Endothelial cell of umbilical vein (primary cell): ENCODE data around the gene HOXD3.

Experiments
- CTCF ChIP-seq, 2 donors: IDR thresholded peaks; 1 replicate in 1 of 2; 2 replicates in 1 of 2; pipeline ENCODE4 v1.5.1; 2011; ENCODE audit warnings: low read length in 2 of 2, mild to moderate bottlenecking in 2 of 2, moderate library complexity in 2 of 2, control low read depth in 1 of 2, inconsistent platforms in 1 of 2, low read depth in 1 of 2; ENCODE audit not compliant: insufficient read depth in 1 of 2; ENCODE audit errors: extremely low read depth in 1 of 2
- POLR2A ChIP-seq: IDR thresholded peaks from 2 replicates; pipeline ENCODE4 v1.6.1; 2012; ENCODE audit warnings: low read depth, mild to moderate bottlenecking, control low read depth, low read length

- TF ChIP-seq POLR2A, result peak; percentile 61
- TF ChIP-seq CTCF (IDR thresholded peaks at IDR 0.05; ENCODE audit: extremely low read depth in 1 of 2, insufficient read depth in 1 of 2, low read depth in 1 of 2, low read length in 2 of 2), result no peak
Observed at GRCh38 chr2:176130147-176130956, 26.8 kb upstream of the HOXD3 start.
